Measurements from ENCODE around the gene GSTT4.
"Not testable (repeated sequence)": the region's sequence is repeated elsewhere in the genome, so short reads cannot be mapped to it uniquely, and the experiment has no call there.

The GSTT4 gene

DNA sequence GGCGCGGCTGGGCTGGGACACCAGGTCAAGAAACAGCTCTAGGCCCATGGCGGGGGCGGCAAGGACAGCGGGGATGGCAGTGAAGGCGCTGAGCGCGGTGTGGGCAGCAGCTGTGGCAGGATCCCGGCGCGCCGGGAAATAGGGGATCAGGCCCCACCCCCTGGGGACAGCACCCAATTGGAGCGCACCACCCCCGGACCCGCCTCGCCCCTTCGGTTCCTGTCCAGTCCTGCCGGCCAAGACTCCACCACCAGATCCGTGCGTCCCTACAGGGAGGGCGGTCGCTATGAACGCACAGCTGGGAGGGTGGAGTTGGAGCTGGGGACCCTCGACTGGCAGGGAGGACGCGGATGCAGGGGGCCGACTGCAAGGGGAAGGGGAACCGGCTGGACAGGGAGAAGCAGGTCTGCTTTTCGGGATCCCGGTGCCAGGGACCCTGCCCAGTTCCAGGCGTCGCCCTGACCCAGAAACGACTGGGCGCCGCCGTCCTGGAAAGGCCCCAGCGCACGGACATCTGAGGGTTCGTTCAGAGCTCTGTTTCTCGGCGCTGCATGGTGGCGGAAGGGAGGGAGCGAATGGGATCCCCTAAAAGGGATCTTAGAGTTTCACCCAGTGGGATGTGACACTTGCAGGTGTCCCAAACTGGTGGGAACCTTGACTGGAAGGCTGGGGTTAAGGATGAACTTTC, 44.0 kb downstream of the GSTT4 start, which contains the start of gene GSTT2B:
GSTT2B (minus strand) TSS at position 112 of the 688 bp plus-strand sequence; CDS start at position 48, 64 bp downstream.
- H3K9me3 ChIP-seq (ENCODE audit: low read length); H3K4me3 ChIP-seq (ENCODE audit: low read depth in 1 of 2, low read length in 2 of 2); H3K36me3 ChIP-seq (ENCODE audit: insufficient read depth, low read length); H3K27ac ChIP-seq (ENCODE audit: low read depth, low read length); H3K9ac ChIP-seq (ENCODE audit: low read length); H3K27me3 ChIP-seq (ENCODE audit: control insufficient read depth in 1 of 2, insufficient read depth in 2 of 2, low read length in 2 of 2); H3K4me1 ChIP-seq (ENCODE audit: insufficient read depth, low read length): not testable (repeated sequence)

DNA sequence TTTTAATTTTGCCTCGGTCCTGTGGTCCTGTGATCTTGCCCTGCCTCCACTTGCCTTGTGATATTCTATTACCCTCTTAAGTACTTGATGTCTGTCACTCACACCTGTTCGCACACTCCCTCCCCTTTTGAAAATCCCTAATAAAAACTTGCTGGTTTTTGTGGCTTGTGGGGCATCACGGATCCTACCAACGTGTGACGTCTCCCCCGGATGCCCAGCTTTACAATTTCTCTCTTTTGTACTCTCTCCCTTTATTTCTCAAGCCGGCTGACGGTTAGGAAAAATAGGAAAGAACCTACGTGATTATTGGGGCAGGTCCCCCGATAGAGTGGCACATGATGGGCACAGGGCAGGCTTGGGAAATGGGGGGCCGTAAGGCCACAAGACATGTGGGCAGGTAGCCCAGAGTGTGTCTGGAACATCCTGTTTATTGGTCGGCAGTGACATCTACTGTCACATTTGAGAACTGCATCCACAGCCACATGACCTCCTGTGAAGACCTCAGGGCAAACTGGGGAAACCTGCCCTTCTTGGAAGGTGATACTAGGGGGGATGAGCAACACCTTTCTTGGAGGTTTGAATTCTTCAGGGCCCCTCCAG, 48.9 kb downstream of the GSTT4 start:
- not testable (repeated sequence) for H3K27ac ChIP-seq (ENCODE audit: low read depth, low read length); H3K9ac ChIP-seq (ENCODE audit: low read length); H3K36me3 ChIP-seq (ENCODE audit: insufficient read depth, low read length); H3K4me3 ChIP-seq (ENCODE audit: low read depth in 1 of 2, low read length in 2 of 2); H3K9me3 ChIP-seq (ENCODE audit: low read length); H3K4me1 ChIP-seq (ENCODE audit: insufficient read depth, low read length); H3K27me3 ChIP-seq (ENCODE audit: control insufficient read depth in 1 of 2, insufficient read depth in 2 of 2, low read length in 2 of 2)

DNA sequence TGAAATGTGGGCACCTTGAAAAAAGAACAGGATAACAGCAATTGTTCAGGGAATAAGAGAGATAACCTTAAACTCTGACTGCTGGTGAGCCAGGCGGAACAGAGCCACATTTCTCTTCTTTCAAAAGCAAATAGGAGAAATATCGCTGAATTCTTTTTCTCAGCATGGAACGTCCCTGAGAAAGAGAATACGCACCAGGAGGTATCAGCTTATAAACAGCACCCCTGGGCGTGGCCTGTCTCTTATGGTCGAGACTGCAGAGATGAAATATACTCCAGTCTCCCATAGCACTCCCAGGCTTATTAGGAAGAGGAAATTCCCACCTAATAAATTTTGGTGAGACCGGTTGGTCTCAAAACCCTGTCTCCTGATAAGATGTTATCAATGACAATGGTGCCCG, 49.4 kb downstream of the GSTT4 start:
- not testable (repeated sequence) for H3K27ac ChIP-seq (ENCODE audit: low read depth, low read length); H3K27me3 ChIP-seq (ENCODE audit: control insufficient read depth in 1 of 2, insufficient read depth in 2 of 2, low read length in 2 of 2); H3K4me1 ChIP-seq (ENCODE audit: insufficient read depth, low read length); H3K4me3 ChIP-seq (ENCODE audit: low read depth in 1 of 2, low read length in 2 of 2); H3K9me3 ChIP-seq (ENCODE audit: low read length); H3K9ac ChIP-seq (ENCODE audit: low read length); H3K36me3 ChIP-seq (ENCODE audit: insufficient read depth, low read length)

DNA sequence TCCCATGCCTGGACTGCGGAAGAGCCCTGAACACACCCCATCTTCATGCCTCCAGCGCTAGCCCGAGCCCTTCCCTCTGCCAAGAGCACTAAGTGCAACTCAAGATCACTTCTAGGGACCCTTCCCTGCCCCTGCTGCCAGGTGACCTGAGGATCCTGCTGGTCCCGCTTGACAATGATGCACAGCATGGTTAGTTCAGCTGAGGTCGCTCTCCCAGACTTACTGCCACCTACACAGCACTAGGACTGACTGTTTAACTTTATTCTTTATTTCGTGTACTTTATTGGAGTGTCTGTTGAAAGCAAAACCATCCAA, 50.3 kb downstream of the GSTT4 start:
- not testable (repeated sequence) for H3K27ac ChIP-seq (ENCODE audit: low read depth, low read length); H3K4me3 ChIP-seq (ENCODE audit: low read depth in 1 of 2, low read length in 2 of 2); H3K27me3 ChIP-seq (ENCODE audit: control insufficient read depth in 1 of 2, insufficient read depth in 2 of 2, low read length in 2 of 2); H3K9me3 ChIP-seq (ENCODE audit: low read length); H3K9ac ChIP-seq (ENCODE audit: low read length); H3K36me3 ChIP-seq (ENCODE audit: insufficient read depth, low read length); H3K4me1 ChIP-seq (ENCODE audit: insufficient read depth, low read length)

DNA sequence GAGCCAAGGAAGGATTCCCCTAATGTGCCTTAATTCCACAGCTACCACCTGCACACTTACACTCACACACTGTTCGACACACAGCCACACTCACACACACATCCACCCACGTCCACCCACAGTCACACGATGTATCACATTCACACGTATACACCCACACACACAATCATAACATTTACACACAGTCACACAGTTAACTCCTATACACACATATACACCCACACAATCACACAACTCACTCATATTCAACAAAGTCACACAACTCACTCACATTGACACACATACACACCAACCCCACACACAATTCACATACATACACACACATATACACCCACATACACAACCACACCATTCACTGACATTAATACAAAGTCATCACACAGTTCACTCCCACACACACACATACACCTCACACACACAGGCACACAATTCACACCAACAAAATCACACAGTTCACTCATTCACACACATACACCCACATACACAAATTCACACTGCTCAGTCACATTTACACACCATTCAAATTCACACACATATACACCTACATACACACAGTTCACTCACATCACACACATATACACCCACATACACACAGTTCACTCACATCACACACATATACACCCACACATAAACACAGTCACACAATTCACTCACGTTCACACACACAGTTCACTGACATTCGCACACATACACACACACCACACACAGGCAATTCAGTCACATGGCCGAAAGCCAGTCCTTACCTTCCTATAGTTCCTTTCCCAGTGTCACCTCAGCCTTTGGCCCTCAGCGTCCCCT, 50.9 kb downstream of the GSTT4 start:
- not testable (repeated sequence) for H3K9ac ChIP-seq (ENCODE audit: low read length); H3K4me1 ChIP-seq (ENCODE audit: insufficient read depth, low read length); H3K36me3 ChIP-seq (ENCODE audit: insufficient read depth, low read length); H3K9me3 ChIP-seq (ENCODE audit: low read length); H3K4me3 ChIP-seq (ENCODE audit: low read depth in 1 of 2, low read length in 2 of 2); H3K27me3 ChIP-seq (ENCODE audit: control insufficient read depth in 1 of 2, insufficient read depth in 2 of 2, low read length in 2 of 2); H3K27ac ChIP-seq (ENCODE audit: low read depth, low read length)

DNA sequence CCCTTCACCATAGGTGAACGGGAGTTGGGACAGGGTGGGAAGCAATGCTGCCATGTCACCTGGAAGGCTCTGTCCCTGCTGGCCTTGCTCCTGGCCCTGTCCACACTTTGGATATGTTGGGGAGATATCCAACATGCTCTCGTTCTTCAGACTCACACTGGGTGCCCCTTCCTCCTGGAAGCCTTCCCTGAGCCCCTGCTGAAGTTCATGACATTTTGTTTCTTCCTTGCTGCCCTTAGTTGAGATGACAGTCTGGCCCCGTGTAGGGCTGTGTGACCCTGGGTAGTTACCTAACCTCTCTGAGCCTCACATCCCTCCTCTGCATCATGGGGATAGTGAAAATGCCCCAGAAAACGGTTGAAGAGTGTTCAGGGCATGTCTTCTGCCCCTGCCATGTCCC, 51.8 kb downstream of the GSTT4 start:
- not testable (repeated sequence) for H3K4me1 ChIP-seq (ENCODE audit: insufficient read depth, low read length); H3K27ac ChIP-seq (ENCODE audit: low read depth, low read length); H3K9ac ChIP-seq (ENCODE audit: low read length); H3K27me3 ChIP-seq (ENCODE audit: control insufficient read depth in 1 of 2, insufficient read depth in 2 of 2, low read length in 2 of 2); H3K4me3 ChIP-seq (ENCODE audit: low read depth in 1 of 2, low read length in 2 of 2); H3K36me3 ChIP-seq (ENCODE audit: insufficient read depth, low read length); H3K9me3 ChIP-seq (ENCODE audit: low read length)

DNA sequence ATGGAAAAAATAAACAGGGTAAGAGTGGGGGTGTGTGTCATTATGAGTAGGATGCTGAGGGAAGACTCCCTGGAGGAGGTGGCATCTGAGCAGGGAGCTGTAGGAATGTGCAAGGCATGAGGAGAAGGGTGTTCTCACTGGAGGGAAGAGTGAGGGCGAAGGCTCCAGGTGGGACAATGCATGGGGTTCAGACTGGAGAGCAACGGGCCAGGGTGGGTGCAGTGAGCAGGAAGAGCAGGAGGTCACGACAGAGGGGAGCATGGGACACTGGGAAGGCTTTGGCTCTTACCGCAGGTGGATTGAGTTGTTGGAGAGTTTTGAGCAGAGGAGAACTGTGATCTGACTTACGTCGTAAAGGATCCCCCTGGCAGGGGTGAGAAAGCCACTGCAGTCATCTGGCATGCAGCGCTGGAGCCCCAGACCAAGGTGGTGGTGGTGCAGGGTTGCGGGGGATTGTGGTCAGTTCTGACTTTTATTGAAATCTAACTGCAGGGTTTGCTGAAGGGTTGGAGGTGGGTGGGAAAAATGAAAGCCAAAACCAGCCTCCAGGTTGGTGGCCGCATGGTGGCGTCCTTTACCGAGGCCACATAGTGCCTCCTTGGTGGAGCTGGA, 52.4 kb downstream of the GSTT4 start:
- not testable (repeated sequence) for H3K9me3 ChIP-seq (ENCODE audit: low read length); H3K36me3 ChIP-seq (ENCODE audit: insufficient read depth, low read length); H3K4me3 ChIP-seq (ENCODE audit: low read depth in 1 of 2, low read length in 2 of 2); H3K9ac ChIP-seq (ENCODE audit: low read length); H3K27me3 ChIP-seq (ENCODE audit: control insufficient read depth in 1 of 2, insufficient read depth in 2 of 2, low read length in 2 of 2); H3K27ac ChIP-seq (ENCODE audit: low read depth, low read length); H3K4me1 ChIP-seq (ENCODE audit: insufficient read depth, low read length)

DNA sequence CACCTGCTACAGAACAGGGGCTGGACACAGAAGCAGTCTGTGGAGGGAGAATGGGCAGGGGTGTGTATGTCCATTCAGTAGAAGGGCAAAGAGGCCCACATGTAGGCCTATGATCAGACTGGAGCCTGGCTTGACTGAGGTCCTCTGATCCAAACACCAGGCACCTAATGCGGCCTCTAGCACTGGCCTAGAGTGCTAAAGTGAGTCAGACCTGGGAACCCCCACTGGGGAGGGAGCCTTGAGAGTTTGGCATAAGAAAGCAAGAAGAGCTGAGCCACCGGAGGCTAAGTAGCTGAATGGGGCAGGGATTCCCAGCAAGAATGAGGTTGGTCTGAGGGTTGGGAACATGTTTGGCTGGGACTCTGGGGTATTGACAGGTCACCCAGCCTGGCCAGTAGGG, 53.9 kb downstream of the GSTT4 start:
- H3K4me1 ChIP-seq (ENCODE audit: insufficient read depth, low read length); H3K27ac ChIP-seq (ENCODE audit: low read depth, low read length); H3K36me3 ChIP-seq (ENCODE audit: insufficient read depth, low read length); H3K4me3 ChIP-seq (ENCODE audit: low read depth in 1 of 2, low read length in 2 of 2); H3K9me3 ChIP-seq (ENCODE audit: low read length); H3K9ac ChIP-seq (ENCODE audit: low read length); H3K27me3 ChIP-seq (ENCODE audit: control insufficient read depth in 1 of 2, insufficient read depth in 2 of 2, low read length in 2 of 2): not testable (repeated sequence)

DNA sequence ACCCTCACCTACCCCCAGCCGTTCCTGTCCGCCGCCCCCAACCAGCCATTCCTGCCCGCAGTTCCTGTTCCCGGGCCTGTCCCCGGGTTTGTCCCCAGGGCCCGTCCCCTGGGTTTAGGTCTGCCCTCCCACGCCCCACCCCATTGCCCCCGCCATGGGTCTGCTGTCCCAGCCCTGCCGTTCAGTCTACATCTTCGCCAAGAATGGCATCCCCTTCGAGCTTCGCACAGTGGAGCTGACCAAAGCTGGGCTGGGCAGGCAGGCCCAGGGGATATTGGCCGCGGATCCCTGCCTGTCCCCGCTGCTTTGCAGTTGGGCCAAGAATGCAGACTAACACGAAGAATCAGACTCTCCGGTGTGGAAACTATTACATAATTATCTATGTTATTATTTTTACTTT, 55.5 kb downstream of the GSTT4 start:
- not testable (repeated sequence) for H3K27me3 ChIP-seq (ENCODE audit: control insufficient read depth in 1 of 2, insufficient read depth in 2 of 2, low read length in 2 of 2); H3K36me3 ChIP-seq (ENCODE audit: insufficient read depth, low read length); H3K9ac ChIP-seq (ENCODE audit: low read length); H3K4me1 ChIP-seq (ENCODE audit: insufficient read depth, low read length); H3K9me3 ChIP-seq (ENCODE audit: low read length); H3K27ac ChIP-seq (ENCODE audit: low read depth, low read length); H3K4me3 ChIP-seq (ENCODE audit: low read depth in 1 of 2, low read length in 2 of 2)
